CD4-positive, alpha-beta T cell (primary cell): ENCODE results near the gene DNAJB2. TPM values are rescaled to one million over a fixed set of nuclear protein-coding genes. Genes with fewer than 3 reads are reported as not detected.

Experiments used
- ATAC-seq: fragments of 200-7000 bp; cut with Tn5 transposase; one replicate; pipeline ENCODE4 v1.10.0; 2022; ENCODE audit warnings: mild to moderate bottlenecking; ENCODE audit not compliant: poor library complexity
- CTCF ChIA-PET: fragments of 350-600 bp; sonication (Branson Sonifier 250); formaldehyde crosslinking; loops from one replicate; lab custom pipeline; 2021; ENCODE audit warnings: antibody characterized with exemption, inconsistent platforms; lab: Charles Lee
- POLR2A ChIA-PET: fragments of 350-600 bp; sonication (Branson Sonifier 250); formaldehyde crosslinking; loops from one replicate; lab custom pipeline; 2021; ENCODE audit warnings: antibody characterized with exemption, inconsistent platforms; lab: Charles Lee
- DNase-seq, 14 experiments: peaks; one replicate each; pipeline ENCODE4 v3.0.0-alpha.2; 2013 to 2020; ENCODE audit warnings: mixed read lengths in 2 of 14
- H3K27ac ChIP-seq, 2 donors: one replicate each; pipeline versions ENCODE4 v1.5.1 to v1.7.0; 2013; ENCODE audit warnings: low read length in 2 of 2, low read depth in 1 of 2, mild to moderate bottlenecking in 1 of 2
- H3K27me3 ChIP-seq, 2 experiments: 1 replicate in 1 of 2; 2 replicates in 1 of 2; pipeline versions ENCODE4 v1.6.1 to v1.7.0; 2013; ENCODE audit warnings: low read length in 2 of 2, control low read depth in 1 of 2, mild to moderate bottlenecking in 1 of 2, moderate library complexity in 1 of 2; ENCODE audit not compliant: insufficient read depth in 2 of 2, control insufficient read depth in 1 of 2
- H3K36me3 ChIP-seq: one replicate; pipeline ENCODE4 v1.6.1; 2013; ENCODE audit warnings: low read length, control low read depth; ENCODE audit not compliant: insufficient read depth
- H3K4me1 ChIP-seq: one replicate; pipeline ENCODE4 v1.6.1; 2013; ENCODE audit warnings: low read length, control low read depth; ENCODE audit not compliant: insufficient read depth
- H3K4me3 ChIP-seq: one replicate; pipeline ENCODE4 v1.5.1; 2013; ENCODE audit warnings: mild to moderate bottlenecking, low read length, moderate library complexity
- H3K9me3 ChIP-seq, 2 experiments: 1 replicate in 1 of 2; 2 replicates in 1 of 2; pipeline versions ENCODE4 v1.6.1 to v1.7.0; 2013; ENCODE audit warnings: low read length in 2 of 2, mild to moderate bottlenecking in 2 of 2, control low read depth in 1 of 2, moderate library complexity in 1 of 2; ENCODE audit not compliant: control insufficient read depth in 1 of 2, insufficient read depth in 1 of 2
- H3K27ac Mint-ChIP-seq: one replicate; pipeline ENCODE4 v1.8.0; 2020; ENCODE audit warnings: mixed read lengths
- H3K27me3 Mint-ChIP-seq: one replicate; pipeline ENCODE4 v1.8.0; 2021; ENCODE audit warnings: mixed read lengths
- H3K36me3 Mint-ChIP-seq: one replicate; pipeline ENCODE4 v1.8.0; 2021; ENCODE audit warnings: low read depth, mixed read lengths
- H3K4me1 Mint-ChIP-seq: one replicate; pipeline ENCODE4 v1.8.0; 2021; ENCODE audit warnings: low read depth, mixed read lengths
- H3K4me3 Mint-ChIP-seq: one replicate; pipeline ENCODE4 v1.8.0; 2020; ENCODE audit warnings: mild to moderate bottlenecking, mixed read lengths
- H3K9me3 Mint-ChIP-seq: one replicate; pipeline ENCODE4 v1.8.0; 2020; ENCODE audit warnings: mixed read lengths
- intact Hi-C, 2 experiments: fragments of 100-400 bp; cut with DNase I in 1 of 2; cut with micrococcal nuclease in 1 of 2; formaldehyde crosslinking; loops; one replicate each; pipeline versions ENCODE4 v1.15.1 to v1.9.0; 2023 to 2025; cut with DNase I, micrococcal nuclease
- total RNA-seq, 174 experiments: library from RNA in 2 of 174; stranded (reverse) in 2 of 174; gene quantifications; one replicate each; pipeline ENCODE4 v1.2.3 and lab custom pipeline; 2021 to 2026
- TF ChIP-seq, protein P1 (sequence below): fragments of 200-600 bp; IDR thresholded peaks from one replicate; pipeline ENCODE4 v1.8.0; 2022; ENCODE audit warnings: antibody characterized with exemption, mild to moderate bottlenecking

The DNAJB2 gene
- total RNA-seq, 2 experiments from 2014 or later = 151 to 161 TPM

GRCh38 chr2:219261024-219261855, 17.9 kb upstream of the DNAJB2 start:
- Mint-ChIP-seq H3K4me3 (no peak overlapping the region), H3K27ac (no peak overlapping the region), H3K27me3 (no peaks in the 10 kb centered on the region), H3K4me1 (no peaks in the 10 kb centered on the region), H3K9me3 (no peaks in the 10 kb centered on the region), H3K36me3 (no peaks in the 10 kb centered on the region)
- H3K4me3 ChIP-seq = no peak overlapping the region
- ChIA-PET POLR2A (interaction anchor here (0.8 to 1.2 kb wide), 5 partner anchors 9 to 18 kb away, joined by 3 to 5 read pairs (median 3); partner anchors contain the start of genes DNAJB2, GLB1L, STK16 and TUBA4B), CTCF (interaction anchor here (2.4 to 2.5 kb wide), 2 partner anchors 16 to 34 kb away, joined by 7 to 8 read pairs; no protein-coding TSS in a partner anchor)
- no peaks in the 10 kb centered on the region for H3K9me3 ChIP-seq
- TF ChIP-seq, protein P1, sequence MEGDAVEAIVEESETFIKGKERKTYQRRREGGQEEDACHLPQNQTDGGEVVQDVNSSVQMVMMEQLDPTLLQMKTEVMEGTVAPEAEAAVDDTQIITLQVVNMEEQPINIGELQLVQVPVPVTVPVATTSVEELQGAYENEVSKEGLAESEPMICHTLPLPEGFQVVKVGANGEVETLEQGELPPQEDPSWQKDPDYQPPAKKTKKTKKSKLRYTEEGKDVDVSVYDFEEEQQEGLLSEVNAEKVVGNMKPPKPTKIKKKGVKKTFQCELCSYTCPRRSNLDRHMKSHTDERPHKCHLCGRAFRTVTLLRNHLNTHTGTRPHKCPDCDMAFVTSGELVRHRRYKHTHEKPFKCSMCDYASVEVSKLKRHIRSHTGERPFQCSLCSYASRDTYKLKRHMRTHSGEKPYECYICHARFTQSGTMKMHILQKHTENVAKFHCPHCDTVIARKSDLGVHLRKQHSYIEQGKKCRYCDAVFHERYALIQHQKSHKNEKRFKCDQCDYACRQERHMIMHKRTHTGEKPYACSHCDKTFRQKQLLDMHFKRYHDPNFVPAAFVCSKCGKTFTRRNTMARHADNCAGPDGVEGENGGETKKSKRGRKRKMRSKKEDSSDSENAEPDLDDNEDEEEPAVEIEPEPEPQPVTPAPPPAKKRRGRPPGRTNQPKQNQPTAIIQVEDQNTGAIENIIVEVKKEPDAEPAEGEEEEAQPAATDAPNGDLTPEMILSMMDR = no peak
- no peaks in the 10 kb centered on the region for H3K36me3 ChIP-seq
- DNase-seq (no peak), ATAC-seq (no peak)
- H3K4me1 ChIP-seq = no peaks in the 10 kb centered on the region
- H3K27ac ChIP-seq = no peak overlapping the region
- intact Hi-C loops = no loop called here
- no peaks in the 10 kb centered on the region for H3K27me3 ChIP-seq

- Histone ChIP-seq H3K36me3 (no peaks in the 10 kb centered on the region), H3K4me1 (no peaks in the 10 kb centered on the region), H3K9me3 (no peaks in the 10 kb centered on the region), H3K27ac (no peak overlapping the region), H3K27me3 (no peaks in the 10 kb centered on the region), H3K4me3 (no peak overlapping the region)
- ATAC-seq (no peak), DNase-seq (no peak)
- Mint-ChIP-seq H3K36me3 (no peaks in the 10 kb centered on the region), H3K4me1 (no peaks in the 10 kb centered on the region), H3K27ac (no peak overlapping the region), H3K9me3 (no peaks in the 10 kb centered on the region), H3K4me3 (no peak overlapping the region), H3K27me3 (no peaks in the 10 kb centered on the region)
- ChIA-PET POLR2A (no interaction called here), CTCF (interaction anchor here (1.5 kb wide), 1 partner anchor 28 kb away, joined by 4 read pairs; no protein-coding TSS in a partner anchor)
- intact Hi-C loops = no loop called here
- TF ChIP-seq, protein P1 = no peak
These were observed 12.9 kb upstream of the DNAJB2 start for GRCh38 chr2:219266232-219266631.

DNA sequence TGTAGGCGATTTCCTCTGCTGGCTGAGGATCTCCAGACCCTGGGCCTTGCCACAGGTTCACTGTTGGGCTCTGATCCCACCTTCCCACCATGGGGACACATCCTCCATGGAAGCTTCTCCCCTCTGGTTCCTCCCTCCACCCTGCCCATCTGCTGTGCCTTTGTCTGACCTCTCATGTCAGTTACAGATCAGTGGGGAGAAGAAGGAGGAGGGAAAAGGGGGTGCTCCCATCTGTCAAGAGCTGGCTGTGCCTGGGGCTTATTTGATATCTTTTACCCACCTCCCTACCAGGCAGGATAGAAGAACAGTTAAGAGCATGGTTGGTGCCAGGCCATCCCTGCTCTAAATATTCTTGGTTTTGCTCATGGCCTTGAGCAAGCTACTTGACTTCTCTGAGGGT, 12.3 kb upstream of the DNAJB2 start:
- H3K36me3 Mint-ChIP-seq = no peaks in the 10 kb centered on the region
- H3K9me3 ChIP-seq = no peaks in the 10 kb centered on the region
- ATAC-seq = no peak
- peaks cover 0 to 2% of the 10 kb centered on the region in 2 experiments for H3K27me3 ChIP-seq
- ChIA-PET CTCF (interaction anchor here (1.4 kb wide), 1 partner anchor 11 kb away, joined by 3 read pairs; no protein-coding TSS in a partner anchor), POLR2A (no interaction called here)
- no peak overlapping the region for H3K4me3 ChIP-seq
- DNase-seq = no peak
- no peak overlapping the region for H3K27ac Mint-ChIP-seq
- no peaks in the 10 kb centered on the region for H3K9me3 Mint-ChIP-seq
- no peaks in the 10 kb centered on the region for H3K27me3 Mint-ChIP-seq
- H3K4me3 Mint-ChIP-seq = no peak overlapping the region
- no peaks in the 10 kb centered on the region for H3K4me1 ChIP-seq
- no peaks in the 10 kb centered on the region for H3K36me3 ChIP-seq
- intact Hi-C loops = no loop called here
- no peak overlapping the region for H3K27ac ChIP-seq
- H3K4me1 Mint-ChIP-seq = no peaks in the 10 kb centered on the region
- TF ChIP-seq, protein P1 = no peak
